Stomach (tissue), 4 donors: ENCODE measurements around the gene GPN2.

Source experiments
- CTCF ChIP-seq, 7 experiments: fragments of 450-650 bp in 4 of 7; fragments of 200-600 bp in 3 of 7; sonication (generic) in 3 of 7; IDR thresholded peaks; one replicate each; pipeline ENCODE4 v1.5.1; 2016 to 2019; ENCODE audit warnings: antibody characterized with exemption in 7 of 7, control low read depth in 2 of 7, mild to moderate bottlenecking in 1 of 7
- EP300 ChIP-seq: sonication (generic); formaldehyde crosslinking; IDR thresholded peaks from one replicate; pipeline ENCODE4 v1.6.1; 2017; ENCODE audit warnings: antibody characterized with exemption
- POLR2A ChIP-seq, 4 donors: fragments of 450-650 bp; IDR thresholded peaks; one replicate each; pipeline ENCODE4 v1.6.1; 2016; ENCODE audit warnings: antibody characterized with exemption in 4 of 4, control low read depth in 2 of 4, mild to moderate bottlenecking in 1 of 4, moderate library complexity in 1 of 4
- POLR2AphosphoS5 ChIP-seq, 3 donors: sonication (generic); formaldehyde crosslinking; IDR thresholded peaks; one replicate each; pipeline ENCODE4 v1.6.1; 2016; ENCODE audit warnings: antibody characterized with exemption in 3 of 3

- no peak for TF ChIP-seq POLR2AphosphoS5 (IDR thresholded peaks at IDR 0.05)
- no peak for TF ChIP-seq CTCF (IDR thresholded peaks at IDR 0.05)
- TF ChIP-seq POLR2A (IDR thresholded peaks at IDR 0.05) = no peak
- no peak for TF ChIP-seq EP300
Observed at GRCh38 chr1:26909951-26910342, 19.9 kb upstream of the GPN2 start.
